Loucy (cell line): ENCODE measurements around the gene TAS1R1.
A peak's percentile ranks its signal among the peaks of the same experiment; 100 is the strongest.

Source experiments
- H2AFZ ChIP-seq: fragments of 200-600 bp; sonication (generic); 2 replicates; pipeline ENCODE4 v1.6.0; 2016; ENCODE audit warnings: antibody characterized with exemption, mild to moderate bottlenecking, low read length, moderate library complexity
- H3F3A ChIP-seq: fragments of 200-600 bp; 2 replicates; pipeline ENCODE4 v1.6.0; 2016; ENCODE audit warnings: antibody characterized with exemption, low read depth, mild to moderate bottlenecking
- H3K27me3 ChIP-seq: fragments of 200-600 bp; sonication (generic); 2 replicates; pipeline ENCODE4 v1.6.1; 2014; ENCODE audit warnings: low read length, mild to moderate bottlenecking; ENCODE audit not compliant: insufficient read depth, poor library complexity, severe bottlenecking
- H3K36me3 ChIP-seq: fragments of 200-600 bp; sonication (generic); 2 replicates; pipeline ENCODE4 v1.6.1; 2016; ENCODE audit warnings: low read length; ENCODE audit not compliant: insufficient read depth
- H3K4me1 ChIP-seq: fragments of 200-600 bp; sonication (generic); 2 replicates; pipeline ENCODE4 v1.5.1; 2014; ENCODE audit warnings: low read length, mild to moderate bottlenecking; ENCODE audit not compliant: insufficient read depth, poor library complexity, severe bottlenecking
- H3K4me2 ChIP-seq: fragments of 200-600 bp; sonication (generic); 2 replicates; pipeline ENCODE4 v1.6.0; 2014; ENCODE audit warnings: antibody characterized with exemption, low read length, low read depth, mild to moderate bottlenecking; ENCODE audit not compliant: poor library complexity, severe bottlenecking
- H3K4me3 ChIP-seq: fragments of 200-600 bp; sonication (generic); 2 replicates; pipeline ENCODE4 v1.5.1; 2014; ENCODE audit warnings: low read length, mild to moderate bottlenecking, mixed read lengths; ENCODE audit not compliant: poor library complexity, severe bottlenecking
- H3K79me2 ChIP-seq: fragments of 200-600 bp; sonication (generic); 2 replicates; pipeline ENCODE4 v1.6.1; 2014; ENCODE audit warnings: low read length; ENCODE audit not compliant: insufficient read depth
- H3K9ac ChIP-seq: fragments of 200-600 bp; sonication (generic); 2 replicates; pipeline ENCODE4 v1.6.0; 2014; ENCODE audit warnings: mild to moderate bottlenecking, low read depth, low read length, moderate library complexity; ENCODE audit not compliant: poor library complexity, severe bottlenecking
- H3K9me2 ChIP-seq: fragments of 200-600 bp; sonication (generic); replicated peaks from 2 replicates; pipeline ENCODE4 v1.6.1; 2016; ENCODE audit warnings: low read depth, low read length, mixed read lengths
- H3K9me3 ChIP-seq: fragments of 200-600 bp; sonication (generic); 2 replicates; pipeline ENCODE4 v1.6.1; 2014; ENCODE audit warnings: mild to moderate bottlenecking, antibody characterized with exemption, low read length, low read depth; ENCODE audit not compliant: insufficient read depth
- H4K20me1 ChIP-seq: fragments of 200-600 bp; sonication (generic); 2 replicates; pipeline ENCODE4 v1.6.0; 2014; ENCODE audit warnings: antibody characterized with exemption, low read length, mild to moderate bottlenecking; ENCODE audit not compliant: insufficient read depth, poor library complexity, severe bottlenecking
- CTCF ChIP-seq: fragments of 200-600 bp; sonication (generic); conservative IDR thresholded peaks from 2 replicates; pipeline ENCODE4 v1.5.1; 2014; ENCODE audit warnings: mild to moderate bottlenecking, antibody characterized with exemption, low read length
- EZH2phosphoT487 ChIP-seq: fragments of 200-600 bp; IDR thresholded peaks from 2 replicates; pipeline ENCODE4 v1.6.1; 2018; ENCODE audit warnings: antibody characterized with exemption, mild to moderate bottlenecking, moderate library complexity, borderline replicate concordance

TAS1R1 gene

GRCh38 chr1:6613361-6614018, 58.4 kb downstream of the TAS1R1 start, which contains the start of gene PHF13:
PHF13 (plus strand) TSS chr1:6613731; CDS start chr1:6614067, 336 bp downstream.
- H3K9me3 ChIP-seq: no peaks in the 10 kb centered on the region
- H4K20me1 ChIP-seq: peaks cover 30% of the 10 kb centered on the region
- no peak for TF ChIP-seq EZH2phosphoT487
- no peak for TF ChIP-seq CTCF
- peaks cover 4% of the 10 kb centered on the region; the same call in 1 of the 2 replicates for H3K36me3 ChIP-seq
- no peaks in the 10 kb centered on the region for H3F3A ChIP-seq
- H3K9ac ChIP-seq: peak within 1 kb of the TSS; percentile 92
- H3K4me2 ChIP-seq: peak within 1 kb of the TSS; percentile 100
- peaks cover 4% of the 10 kb centered on the region for H3K27me3 ChIP-seq
- peak within 1 kb of the TSS; percentile 97 for H2AFZ ChIP-seq
- peaks cover 12% of the 10 kb centered on the region for H3K4me1 ChIP-seq
- peak within 1 kb of the TSS; percentile 93 for H3K4me3 ChIP-seq
- H3K9me2 ChIP-seq: no peaks in the 10 kb centered on the region
- peaks cover 49% of the 10 kb centered on the region for H3K79me2 ChIP-seq

GRCh38 chr1:6614019-6614928, 59.2 kb downstream of the TAS1R1 start:
- peaks cover 12% of the 10 kb centered on the region for H3K4me1 ChIP-seq
- H3F3A ChIP-seq: no peaks in the 10 kb centered on the region
- peaks cover 57% of the 10 kb centered on the region for H3K79me2 ChIP-seq
- H4K20me1 ChIP-seq: peaks cover 30% of the 10 kb centered on the region
- H3K27me3 ChIP-seq: peaks cover 4% of the 10 kb centered on the region
- H3K9me2 ChIP-seq: no peaks in the 10 kb centered on the region
- H3K9me3 ChIP-seq: no peaks in the 10 kb centered on the region
- peak overlapping the region; percentile 67 for H3K4me2 ChIP-seq
- H3K9ac ChIP-seq: peak overlapping the region; percentile 92
- H2AFZ ChIP-seq: peak overlapping the region; percentile 83
- TF ChIP-seq EZH2phosphoT487: no peak
- no peak for TF ChIP-seq CTCF
- peak overlapping the region; percentile 93 for H3K4me3 ChIP-seq
- peaks cover 9% of the 10 kb centered on the region; the same call in 1 of the 2 replicates for H3K36me3 ChIP-seq

- Histone ChIP-seq H3K27me3 (peaks cover 4% of the 10 kb centered on the region), H3K9me2 (no peaks in the 10 kb centered on the region), H3K79me2 (peaks cover 64% of the 10 kb centered on the region), H3K4me1 (peaks cover 6% of the 10 kb centered on the region), H3K4me3 (peak overlapping the region; percentile 93), H3K9me3 (no peaks in the 10 kb centered on the region), H3K36me3 (peaks cover 17% of the 10 kb centered on the region; the same call in 1 of the 2 replicates), H3K9ac (peak overlapping the region; percentile 70), H3K4me2 (peak overlapping the region; percentile 71), H3F3A (no peaks in the 10 kb centered on the region), H2AFZ (no peak overlapping the region), H4K20me1 (peaks cover 30% of the 10 kb centered on the region)
- TF ChIP-seq CTCF (no peak), EZH2phosphoT487 (no peak)
These were observed 60.0 kb downstream of the TAS1R1 start for GRCh38 chr1:6614929-6615785.
